ENCODE results near the gene NRG2. TPM values are rescaled to one million over a fixed set of nuclear protein-coding genes. Genes with fewer than 3 reads are reported as not detected.

NRG2 gene
- total RNA-seq, 6 donors from 2014 or later, result 0.46 to 4.2 (median 1.5) TPM

DNA sequence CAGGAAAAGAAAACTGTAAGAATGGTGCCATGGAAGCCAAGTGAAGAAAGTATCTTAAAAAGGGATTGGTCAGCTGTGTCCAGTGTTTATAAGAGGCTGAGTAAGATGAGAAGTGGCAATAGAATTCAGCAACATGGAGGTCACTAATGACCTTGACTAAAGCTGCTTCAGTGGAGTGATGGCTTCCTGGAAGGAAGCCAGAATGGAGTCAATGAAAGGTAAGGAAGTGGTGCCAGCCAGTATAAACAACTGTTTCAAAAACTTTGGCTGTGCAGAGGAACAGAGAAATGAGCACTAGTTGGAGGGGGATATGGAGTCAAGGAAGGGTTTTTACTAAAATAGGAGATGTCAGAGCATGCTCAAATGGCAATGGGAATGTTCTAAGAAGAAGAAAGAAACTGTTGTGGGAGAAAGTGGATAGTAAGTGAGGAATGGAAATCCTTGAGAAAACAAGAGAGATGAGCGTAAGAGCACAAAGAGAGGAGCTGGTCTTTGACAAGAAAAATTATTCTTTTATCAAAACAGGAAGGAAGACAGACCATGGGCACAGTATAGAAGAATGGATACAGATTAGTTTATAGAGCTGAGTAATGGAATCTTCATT is 11.1 kb upstream of the NRG2 start:
- WGBS, 2 donors, result 69 to 90% methylated on average over 1 of the region's 1 CpG
- no peak overlapping the region for H3K27ac ChIP-seq
- TF ChIP-seq EP300 (IDR thresholded peaks at IDR 0.05), result no peak
- no peak for TF ChIP-seq POLR2AphosphoS5 (IDR thresholded peaks at IDR 0.05)
- no peak for TF ChIP-seq POLR2A (IDR thresholded peaks at IDR 0.05)
- TF ChIP-seq, protein P1, sequence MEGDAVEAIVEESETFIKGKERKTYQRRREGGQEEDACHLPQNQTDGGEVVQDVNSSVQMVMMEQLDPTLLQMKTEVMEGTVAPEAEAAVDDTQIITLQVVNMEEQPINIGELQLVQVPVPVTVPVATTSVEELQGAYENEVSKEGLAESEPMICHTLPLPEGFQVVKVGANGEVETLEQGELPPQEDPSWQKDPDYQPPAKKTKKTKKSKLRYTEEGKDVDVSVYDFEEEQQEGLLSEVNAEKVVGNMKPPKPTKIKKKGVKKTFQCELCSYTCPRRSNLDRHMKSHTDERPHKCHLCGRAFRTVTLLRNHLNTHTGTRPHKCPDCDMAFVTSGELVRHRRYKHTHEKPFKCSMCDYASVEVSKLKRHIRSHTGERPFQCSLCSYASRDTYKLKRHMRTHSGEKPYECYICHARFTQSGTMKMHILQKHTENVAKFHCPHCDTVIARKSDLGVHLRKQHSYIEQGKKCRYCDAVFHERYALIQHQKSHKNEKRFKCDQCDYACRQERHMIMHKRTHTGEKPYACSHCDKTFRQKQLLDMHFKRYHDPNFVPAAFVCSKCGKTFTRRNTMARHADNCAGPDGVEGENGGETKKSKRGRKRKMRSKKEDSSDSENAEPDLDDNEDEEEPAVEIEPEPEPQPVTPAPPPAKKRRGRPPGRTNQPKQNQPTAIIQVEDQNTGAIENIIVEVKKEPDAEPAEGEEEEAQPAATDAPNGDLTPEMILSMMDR (IDR thresholded peaks at IDR 0.05), result no peak
- no peak overlapping the region for H3K4me3 ChIP-seq
- ATAC-seq (ENCODE audit: low FRiP score in 2 of 2) (no peak), DNase-seq (no peak)
- H3K4me1 ChIP-seq, result no peaks in the 10 kb centered on the region
- H3K9me3 ChIP-seq, result no peaks in the 10 kb centered on the region
- no peaks in the 10 kb centered on the region for H3K36me3 ChIP-seq
- no peaks in the 10 kb centered on the region for H3K27me3 ChIP-seq

DNA sequence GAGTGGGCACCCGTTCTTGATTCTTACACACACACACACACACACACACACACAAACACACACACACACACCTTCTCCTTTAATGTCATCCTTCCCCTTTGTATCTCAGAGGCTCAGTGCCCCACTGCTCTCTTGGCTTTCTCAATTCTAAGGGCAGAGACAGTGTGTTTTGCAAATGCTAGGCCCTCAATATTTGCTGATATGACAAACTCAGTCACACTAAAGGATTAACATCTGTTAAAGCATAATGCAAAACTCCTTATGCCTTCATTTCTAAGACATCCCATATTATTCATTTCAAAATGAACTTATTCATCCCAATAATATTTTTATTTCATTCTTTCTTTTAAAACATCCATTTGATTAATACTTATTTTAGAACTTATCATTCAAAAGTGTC is 8.9 kb upstream of the NRG2 start:
- Histone ChIP-seq H3K27ac (no peak overlapping the region), H3K36me3 (no peaks in the 10 kb centered on the region), H3K9me3 (no peaks in the 10 kb centered on the region), H3K4me1 (no peaks in the 10 kb centered on the region), H3K27me3 (no peaks in the 10 kb centered on the region), H3K4me3 (no peak overlapping the region)
- TF ChIP-seq POLR2A (IDR thresholded peaks at IDR 0.05) (no peak), POLR2AphosphoS5 (IDR thresholded peaks at IDR 0.05) (no peak), EP300 (IDR thresholded peaks at IDR 0.05) (no peak)
- TF ChIP-seq, protein P1 (IDR thresholded peaks at IDR 0.05), result no peak
- DNase-seq, result no peak
- ATAC-seq (ENCODE audit: low FRiP score in 2 of 2), result no peak
- 56 to 69% methylated on average over 1 of the region's 1 CpG for WGBS, 2 donors

DNA sequence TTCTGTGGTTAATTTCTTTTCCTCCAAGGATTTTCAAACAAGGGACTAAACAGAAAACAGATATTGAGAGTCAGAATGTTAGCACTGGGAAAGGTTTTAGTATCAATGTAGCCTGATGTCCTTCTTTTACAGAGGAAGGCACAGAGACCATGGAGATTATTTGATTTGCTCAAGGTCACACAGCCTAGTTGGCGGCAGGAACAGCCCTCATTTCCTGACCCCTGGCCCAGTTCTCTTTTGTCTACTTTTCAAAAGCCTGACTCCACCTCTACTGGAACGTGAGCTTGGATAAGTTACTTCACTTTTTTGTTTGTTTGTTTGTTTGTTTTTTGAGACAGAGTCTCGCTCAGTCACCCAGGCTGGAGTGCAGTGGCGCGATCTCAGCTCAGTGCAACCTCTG is 6.6 kb upstream of the NRG2 start:
- TF ChIP-seq POLR2AphosphoS5 (IDR thresholded peaks at IDR 0.05) (no peak), POLR2A (IDR thresholded peaks at IDR 0.05) (no peak), EP300 (IDR thresholded peaks at IDR 0.05) (no peak)
- TF ChIP-seq, protein P1 (IDR thresholded peaks at IDR 0.05), result no peak
- no peaks in the 10 kb centered on the region for H3K27me3 ChIP-seq
- no peak overlapping the region for H3K27ac ChIP-seq
- H3K9me3 ChIP-seq, result no peaks in the 10 kb centered on the region
- no peaks in the 10 kb centered on the region for H3K4me1 ChIP-seq
- no peak for ATAC-seq (ENCODE audit: low FRiP score in 2 of 2)
- no peak overlapping the region for H3K4me3 ChIP-seq
- no peak for DNase-seq
- WGBS, 2 donors, result 63 to 76% methylated on average over 5 of the region's 5 CpGs
- H3K36me3 ChIP-seq, result no peaks in the 10 kb centered on the region

DNA sequence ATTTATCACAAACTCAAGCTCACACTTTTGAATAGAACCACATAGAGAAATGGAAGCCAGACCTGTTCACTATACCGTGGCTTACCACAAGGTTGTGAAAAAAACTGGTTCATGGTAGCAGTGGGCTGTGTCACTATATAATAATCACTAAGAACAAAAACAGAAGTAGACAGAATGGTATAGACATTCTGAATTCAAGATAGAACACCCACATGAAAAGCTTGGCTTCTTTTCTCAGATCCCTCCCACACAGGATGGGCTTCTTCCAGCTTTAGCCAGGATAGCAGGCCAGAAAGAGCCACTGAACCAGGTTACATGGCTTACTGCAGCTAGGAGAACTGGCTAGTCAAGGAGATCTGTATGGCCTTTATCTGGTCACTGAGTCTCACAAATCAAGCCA is 6.1 kb upstream of the NRG2 start:
- no peaks in the 10 kb centered on the region for H3K27me3 ChIP-seq
- H3K9me3 ChIP-seq, result no peaks in the 10 kb centered on the region
- no peak overlapping the region for H3K27ac ChIP-seq
- no peaks in the 10 kb centered on the region for H3K36me3 ChIP-seq
- no peak for DNase-seq
- TF ChIP-seq POLR2AphosphoS5 (IDR thresholded peaks at IDR 0.05) (no peak), EP300 (IDR thresholded peaks at IDR 0.05) (no peak), POLR2A (IDR thresholded peaks at IDR 0.05) (no peak)
- TF ChIP-seq, protein P1 (IDR thresholded peaks at IDR 0.05), result no peak
- no peak overlapping the region for H3K4me3 ChIP-seq
- ATAC-seq (ENCODE audit: low FRiP score in 2 of 2), result no peak
- WGBS, 2 donors, result 65 to 78% methylated on average over 1 of the region's 1 CpG
- H3K4me1 ChIP-seq, result no peaks in the 10 kb centered on the region

DNA sequence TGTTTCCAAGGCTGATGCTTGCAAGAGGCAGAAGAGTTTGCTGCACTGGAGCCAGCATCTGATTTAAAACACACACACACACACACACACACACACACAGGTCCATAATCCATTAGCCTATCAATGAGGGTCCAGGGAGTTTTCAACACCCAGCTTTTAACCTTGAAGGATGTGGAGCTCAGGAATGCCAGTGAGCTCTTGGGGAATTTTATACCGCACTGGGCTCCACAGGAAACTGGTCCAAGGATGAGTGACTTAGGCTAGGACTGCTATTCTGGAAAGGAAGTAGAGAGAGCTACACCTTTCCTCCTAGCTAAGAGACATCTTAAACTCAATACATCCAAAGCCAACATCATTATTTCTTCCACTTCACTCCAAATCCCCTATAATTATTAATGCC is 942 bp upstream of the NRG2 start:
- peaks cover 32 to 37% (median 33%) of the 10 kb centered on the region in 4 donors for H3K4me1 ChIP-seq
- H3K36me3 ChIP-seq, result no peaks in the 10 kb centered on the region
- no peaks in the 10 kb centered on the region for H3K9me3 ChIP-seq
- H3K4me3 ChIP-seq, result no peak overlapping the region
- no peak for DNase-seq
- no peak overlapping the region for H3K27ac ChIP-seq
- WGBS, 2 donors, result 28 to 30% methylated on average over 1 of the region's 1 CpG
- TF ChIP-seq, protein P1 (IDR thresholded peaks at IDR 0.05), result no peak
- no peak for TF ChIP-seq POLR2A (IDR thresholded peaks at IDR 0.05)
- ATAC-seq (ENCODE audit: low FRiP score in 2 of 2), result no peak
- peaks cover 0 to 12% (median 6%) of the 10 kb centered on the region in 4 donors for H3K27me3 ChIP-seq
